Gastrocnemius medialis (tissue), 4 donors: ENCODE data around the gene RNF19B. TPM values are rescaled to one million over a fixed set of nuclear protein-coding genes. Genes with fewer than 3 reads are reported as not detected.

Experiments used
- ATAC-seq, 2 donors: fragments of 150-250 bp; one replicate each; pipeline ENCODE4 v1.9.1; 2016
- DNase-seq, 2 donors: peaks; one replicate each; pipeline ENCODE4 v3.0.0-alpha.2; 2019
- H3K27ac ChIP-seq, 4 donors: fragments of 200-600 bp; sonication (generic); 1 replicate in 1 of 4; 2 replicates in 3 of 4; pipeline ENCODE4 v1.5.1; 2016 to 2018; ENCODE audit warnings: mild to moderate bottlenecking in 2 of 4, moderate library complexity in 1 of 4
- H3K27me3 ChIP-seq, 3 donors: fragments of 200-600 bp; sonication (generic) in 2 of 3; 1 replicate in 1 of 3; 2 replicates in 2 of 3; pipeline versions ENCODE4 v1.5.1 to v1.6.0; 2016 to 2019; ENCODE audit warnings: mild to moderate bottlenecking in 1 of 3, moderate library complexity in 1 of 3
- H3K36me3 ChIP-seq, 2 donors: fragments of 200-600 bp; sonication (generic) in 1 of 2; one replicate each; pipeline ENCODE4 v1.5.1; 2017 to 2018
- H3K4me1 ChIP-seq, 2 donors: fragments of 200-600 bp; sonication (generic) in 1 of 2; one replicate each; pipeline ENCODE4 v1.5.1; 2016 to 2017; ENCODE audit warnings: mild to moderate bottlenecking in 2 of 2
- H3K4me3 ChIP-seq, 4 donors: fragments of 200-600 bp; sonication (generic) in 3 of 4; 1 replicate in 1 of 4; 2 replicates in 3 of 4; pipeline ENCODE4 v1.5.1; 2016 to 2019; ENCODE audit warnings: mild to moderate bottlenecking in 2 of 4
- H3K9me3 ChIP-seq, 3 donors: fragments of 200-600 bp; sonication (generic) in 2 of 3; 1 replicate in 1 of 3; 2 replicates in 2 of 3; pipeline ENCODE4 v1.5.1; 2016 to 2019
- CTCF ChIP-seq, 5 experiments: fragments of 450-650 bp in 3 of 5; fragments of 200-600 bp in 2 of 5; sonication (generic) in 2 of 5; IDR thresholded peaks in 4 of 5; conservative IDR thresholded peaks in 1 of 5; 1 replicate in 4 of 5; 2 replicates in 1 of 5; pipeline ENCODE4 v1.5.1; 2016 to 2019; ENCODE audit warnings: antibody characterized with exemption in 5 of 5, mild to moderate bottlenecking in 3 of 5, moderate library complexity in 3 of 5
- POLR2A ChIP-seq, 2 donors: fragments of 450-650 bp; IDR thresholded peaks; one replicate each; pipeline ENCODE4 v1.6.1; 2017; ENCODE audit warnings: antibody characterized with exemption in 2 of 2, mild to moderate bottlenecking in 2 of 2, moderate library complexity in 2 of 2
- in situ Hi-C, 4 donors: fragments of 200-750 bp; cut with MboI; loops; one replicate each; pipeline versions ENCODE4 v1.15.0 to v1.8.0; 2017; ENCODE audit warnings: low sequenced_read_pairs in 4 of 4
- intact Hi-C: fragments of 100-400 bp; cut with DNase I; formaldehyde crosslinking; loops from one replicate; pipeline ENCODE4 v1.15.1; 2023; ENCODE audit warnings: low total_unique reads
- total RNA-seq, 4 donors: library from RNA; depleted of rRNA; stranded (reverse); fragments of >200 nt; gene quantifications; one replicate each; pipeline versions ENCODE4 v1.1.0 to v1.2.3, GENCODE V29; 2016

The RNF19B gene
- 10 to 100 TPM; 22.7 to 34.4 (median 28.6) TPM for total RNA-seq

DNA sequence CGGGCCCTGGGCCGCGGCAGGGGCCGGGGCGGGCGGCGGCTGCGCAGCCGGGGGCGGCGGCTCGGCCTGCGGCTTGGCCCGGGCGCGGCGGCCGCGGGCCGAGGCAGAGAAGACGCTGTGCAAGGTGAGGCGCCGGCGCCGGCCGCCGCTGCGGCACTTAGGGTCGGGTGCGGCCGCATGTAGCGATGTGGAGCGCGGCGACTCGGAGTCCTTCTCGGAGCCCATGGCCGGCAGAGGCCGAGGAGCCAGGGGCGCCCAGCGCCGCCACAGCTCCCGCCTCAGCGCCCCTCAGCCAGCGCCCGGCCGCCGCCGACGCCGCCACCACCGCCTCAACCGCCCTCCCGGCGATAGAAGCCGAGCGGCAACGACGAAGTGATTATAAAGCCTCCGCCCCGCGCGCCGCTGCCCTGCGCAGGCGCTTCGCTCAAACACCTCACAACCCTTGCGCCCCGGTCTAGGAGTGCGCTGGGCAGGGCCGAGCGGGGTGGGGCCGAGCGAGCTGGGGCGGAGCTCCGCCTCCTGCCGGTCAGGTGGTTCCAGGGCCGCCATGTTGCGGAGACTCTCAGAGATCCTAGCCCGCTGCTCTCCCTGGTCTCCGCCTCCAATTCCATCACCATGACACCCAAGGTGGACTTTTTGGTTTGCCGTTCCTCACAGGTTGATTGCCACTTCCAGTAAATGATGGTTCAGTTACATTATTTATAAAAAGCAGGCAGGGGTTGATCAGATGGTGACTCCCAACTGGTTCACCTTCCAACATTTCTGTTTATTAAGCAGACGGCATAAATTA, at the start of gene RNF19B:
RNF19B (minus strand) TSS at position 349 of the 790 bp plus-strand sequence; CDS start at position 225, 124 bp downstream.
- Histone ChIP-seq H3K4me1 (peaks cover 22 to 29% of the 10 kb centered on the region in 2 donors), H3K9me3 (peaks cover 0 to 2% (median 0%) of the 10 kb centered on the region in 3 donors), H3K27me3 (peaks cover 0 to 6% (median 0%) of the 10 kb centered on the region in 3 donors), H3K27ac (peak within 1 kb of the TSS; percentile 70 to 92 (median 90)), H3K36me3 (no peaks in the 10 kb centered on the region), H3K4me3 (peak within 1 kb of the TSS; percentile 66 to 85 (median 72))
- TF ChIP-seq CTCF (IDR thresholded peaks at IDR 0.05 in 4 of 5, conservative IDR thresholded peaks at IDR 0.05 in 1 of 5) (peak in 3 of 5 experiments; percentile 16 to 57 (median 20)), POLR2A (IDR thresholded peaks at IDR 0.05) (peak; percentile 99)
- ATAC-seq: peak; percentile 89 to 90
- in situ Hi-C loops (no loop called here), intact Hi-C loops (loop anchor here (1.0 to 5.0 kb wide), 3 partner anchors 43 to 91 kb away; partner anchors contain the start of gene AK2)
- peak; percentile 92 to 93 for DNase-seq

- Histone ChIP-seq H3K4me3 (no peak overlapping the region), H3K4me1 (peaks cover 22 to 34% of the 10 kb centered on the region in 2 donors), H3K27me3 (no peaks in the 10 kb centered on the region), H3K27ac (no peak overlapping the region), H3K9me3 (no peaks in the 10 kb centered on the region), H3K36me3 (peaks cover 0 to 39% of the 10 kb centered on the region in 2 donors)
- ATAC-seq (no peak), DNase-seq (no peak)
- in situ Hi-C loops: no loop called here
- intact Hi-C loops: no loop called here
- no peak for TF ChIP-seq CTCF (IDR thresholded peaks at IDR 0.05 in 4 of 5, conservative IDR thresholded peaks at IDR 0.05 in 1 of 5)
- no peak for TF ChIP-seq POLR2A (IDR thresholded peaks at IDR 0.05)
These were observed 49.2 kb upstream of the RNF19B start for GRCh38 chr1:33013791-33014190.

DNA sequence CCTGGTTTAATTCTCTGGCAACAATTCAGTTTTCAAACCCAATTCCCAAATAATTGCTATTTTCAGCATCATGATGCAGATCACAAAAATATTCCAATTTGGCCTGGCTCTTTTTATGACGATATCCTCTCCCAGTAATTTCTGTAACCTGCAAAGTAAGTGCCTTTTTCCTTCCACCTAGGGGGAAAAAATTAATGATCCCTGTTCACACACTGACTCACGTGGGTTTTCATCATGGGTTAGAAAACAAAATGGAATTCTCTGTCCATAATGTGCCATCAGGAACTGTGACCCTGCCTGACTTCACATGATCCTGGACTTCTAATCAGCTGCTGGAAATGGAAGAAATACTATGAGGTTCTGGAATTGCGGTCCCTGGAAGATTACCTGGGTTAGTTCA, 47.6 kb upstream of the RNF19B start:
- no peak overlapping the region for H3K4me3 ChIP-seq
- peaks cover 35 to 48% of the 10 kb centered on the region in 2 donors for H3K4me1 ChIP-seq
- in situ Hi-C loops (no loop called here), intact Hi-C loops (no loop called here)
- TF ChIP-seq POLR2A (IDR thresholded peaks at IDR 0.05) (no peak), CTCF (IDR thresholded peaks at IDR 0.05 in 4 of 5, conservative IDR thresholded peaks at IDR 0.05 in 1 of 5) (no peak)
- H3K27me3 ChIP-seq: no peaks in the 10 kb centered on the region
- H3K27ac ChIP-seq: peak overlapping the region; percentile 69 to 77 (median 74)
- no peak for ATAC-seq
- no peaks in the 10 kb centered on the region for H3K9me3 ChIP-seq
- DNase-seq: no peak
- H3K36me3 ChIP-seq: peaks cover 0 to 48% of the 10 kb centered on the region in 2 donors

DNA sequence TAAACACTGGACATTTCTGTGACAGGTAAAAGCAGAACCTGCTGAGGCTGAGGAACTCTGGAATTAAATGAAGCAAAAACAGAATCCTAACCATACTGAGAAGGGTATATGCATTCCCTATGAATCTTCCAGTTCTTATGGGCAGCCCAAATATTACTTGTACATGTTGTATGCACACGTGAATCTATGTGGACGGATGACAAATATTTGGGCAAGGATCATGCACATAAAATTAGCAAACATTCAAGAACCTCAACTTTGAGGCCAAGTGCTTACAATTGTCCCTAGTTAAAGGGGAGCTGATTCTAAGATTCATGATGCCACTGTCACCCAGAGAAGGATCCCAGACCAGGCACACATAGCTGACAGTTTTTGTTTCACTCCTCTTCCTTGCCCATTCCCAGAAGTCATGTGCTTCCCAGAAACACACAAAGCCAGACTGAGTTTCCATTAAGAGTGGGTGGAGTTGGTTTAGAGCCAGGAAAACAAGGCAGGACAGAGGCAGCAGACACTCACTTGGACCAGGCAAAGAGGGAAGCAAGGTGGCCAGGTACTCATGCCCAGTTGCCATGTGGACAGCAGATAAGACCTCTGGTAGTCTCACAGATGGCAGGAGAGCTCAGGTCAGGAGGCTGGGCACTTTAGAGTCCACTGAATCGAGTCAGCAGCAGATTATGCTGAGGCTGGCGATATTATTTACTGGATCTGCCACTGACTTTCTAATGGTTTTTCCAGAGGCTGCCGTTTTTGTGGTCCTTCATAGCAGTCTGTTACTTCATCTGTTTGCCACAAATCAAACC, 46.5 kb upstream of the RNF19B start:
- in situ Hi-C loops: no loop called here
- no peaks in the 10 kb centered on the region for H3K9me3 ChIP-seq
- H3K36me3 ChIP-seq: peaks cover 0 to 51% of the 10 kb centered on the region in 2 donors
- no peak overlapping the region for H3K4me3 ChIP-seq
- no peaks in the 10 kb centered on the region for H3K27me3 ChIP-seq
- H3K27ac ChIP-seq: peak overlapping the region; percentile 69 to 77 (median 74)
- intact Hi-C loops: no loop called here
- peaks cover 38 to 55% of the 10 kb centered on the region in 2 donors for H3K4me1 ChIP-seq
- no peak for TF ChIP-seq CTCF (IDR thresholded peaks at IDR 0.05 in 4 of 5, conservative IDR thresholded peaks at IDR 0.05 in 1 of 5)
- no peak for TF ChIP-seq POLR2A (IDR thresholded peaks at IDR 0.05)
- peak; percentile 53 to 55 for ATAC-seq
- peak; percentile 42 to 44 for DNase-seq
